ENCODE data around the gene ZFP1. TPM values are rescaled to one million over a fixed set of nuclear protein-coding genes. Genes with fewer than 3 reads are reported as not detected.

Gene ZFP1
- total and polyA plus RNA-seq, 2 of the 4 experiments (the other 2 are of a cell fraction), result 3.8 to 16.0 TPM

DNA sequence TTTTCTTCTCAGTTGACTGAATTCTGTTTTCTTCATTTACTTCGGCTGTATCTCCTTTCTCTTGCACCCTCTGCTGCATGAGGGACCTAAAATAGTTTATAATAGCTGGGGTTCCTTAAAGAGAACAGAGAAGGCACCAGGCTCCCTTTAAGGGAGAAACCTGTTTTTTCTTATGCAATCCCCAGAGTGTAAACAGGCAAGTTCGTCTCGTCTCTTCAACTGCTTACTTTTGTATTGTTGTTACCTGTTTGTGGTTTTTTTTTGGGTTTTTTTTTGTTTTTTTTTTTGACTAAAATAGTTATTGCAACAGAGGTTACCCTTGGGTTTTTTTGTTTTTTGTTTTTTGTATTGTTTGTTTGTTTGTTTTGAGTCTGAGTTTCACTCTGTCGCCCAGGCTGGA lies 28.1 kb upstream of the ZFP1 start:
- no peak overlapping the region for H3K18ac ChIP-seq (ENCODE audit: low read depth, low read length)
- TF ChIP-seq SMC3 (IDR thresholded peaks at IDR 0.05; ENCODE audit: low read depth, low read length), result no peak
- H3K23ac ChIP-seq (ENCODE audit: low read depth, low read length), result no peak overlapping the region
- no peaks in the 10 kb centered on the region for H3K9me1 ChIP-seq (ENCODE audit: insufficient read depth, low read length)
- no CpG with 5 or more reads among the region's 4 CpGs for WGBS, 2 experiments (ENCODE audit: extremely low coverage in 2 of 2, insufficient read length in 1 of 2)
- no peaks in the 10 kb centered on the region for H3K79me1 ChIP-seq (ENCODE audit: low read depth in 1 of 2, low read length in 2 of 2)
- H3K4me3 ChIP-seq (ENCODE audit: insufficient read depth, low read depth, low read length), result no peak overlapping the region
- ChIA-PET POLR2A (ENCODE audit: unreplicated experiment) (no interaction called here), CTCF (interaction anchor here (0.7 to 1.4 kb wide), 3 partner anchors 9 to 314 kb away, joined by 6 to 8 read pairs (median 6); no protein-coding TSS in a partner anchor)
- no peaks in the 10 kb centered on the region for H4K20me1 ChIP-seq (ENCODE audit: insufficient read depth, low read length)
- no TSS peak for BruUV-seq (replicated peaks)
- H3K4me2 ChIP-seq (ENCODE audit: low read depth, low read length), result no peak overlapping the region
- H2BK120ac ChIP-seq (ENCODE audit: low read depth, low read length), result no peak overlapping the region
- H3K27ac ChIP-seq (ENCODE audit: insufficient read depth, low read length), result no peak overlapping the region
- H3K4me1 ChIP-seq (ENCODE audit: control insufficient read depth, insufficient read depth, low read length), result no peaks in the 10 kb centered on the region
- dilution Hi-C loops (cut with HindIII; ENCODE audit: low sequenced_read_pairs, unreplicated experiment), result no loop called here
- intact Hi-C loops (cut with micrococcal nuclease), result no loop called here
- no peak overlapping the region for H3K4ac ChIP-seq (ENCODE audit: low read depth, low read length)
- in situ Hi-C loops (cut with MboI; ENCODE audit: low sequenced_read_pairs), result no loop called here
- peaks cover 4% of the 10 kb centered on the region for H3K9me3 ChIP-seq (ENCODE audit: control insufficient read depth, insufficient read depth, low read length)
- H4K8ac ChIP-seq (ENCODE audit: low read depth in 2 of 2, low read length in 2 of 2), result no peak overlapping the region
- no peak overlapping the region for H2BK5ac ChIP-seq (ENCODE audit: low read depth, low read length, poor library complexity, severe bottlenecking)
- H2AK5ac ChIP-seq (ENCODE audit: low read depth, low read length), result no peak overlapping the region
- H2AK9ac ChIP-seq (replicated peaks; ENCODE audit: low read depth, low read length, poor library complexity), result no peak overlapping the region
- H2BK15ac ChIP-seq (ENCODE audit: low read depth, low read length), result no peak overlapping the region
- no peak overlapping the region for H2BK20ac ChIP-seq (ENCODE audit: low read depth, low read length)
- H3K27me3 ChIP-seq (ENCODE audit: control insufficient read depth, insufficient read depth, low read length), result no peaks in the 10 kb centered on the region
- H3K56ac ChIP-seq (ENCODE audit: extremely low read depth, insufficient read depth, low read length), result no peak overlapping the region
- H4K91ac ChIP-seq (ENCODE audit: insufficient read depth, low read depth, low read length), result no peak overlapping the region
- ATAC-seq (ENCODE audit: low read depth), result no peak
- DNase-seq, result no peak
- no peak overlapping the region for H2AFZ ChIP-seq (replicated peaks; ENCODE audit: low read length, poor library complexity)
- H3K36me3 ChIP-seq (ENCODE audit: control insufficient read depth, insufficient read depth, low read length), result no peaks in the 10 kb centered on the region
- no peak overlapping the region for H3K9ac ChIP-seq (ENCODE audit: low read depth, low read length)
- no peak overlapping the region for H4K5ac ChIP-seq (ENCODE audit: low read depth, low read length)
- no peak overlapping the region for H3K14ac ChIP-seq (replicated peaks; ENCODE audit: low read depth, low read length)

Measured in IMR-90 (cell line).